NCI-H2107 treated with DMSO at 0.1 percent for 48 hours (cell line): ENCODE results near the gene GRB14.
A peak's percentile ranks its signal among the peaks of the same experiment; 100 is the strongest.
"Not testable (repeated sequence)": the region's sequence is repeated elsewhere in the genome, so short reads cannot be mapped to it uniquely, and the experiment has no call there.

ENCODE experiments used
- DNase-seq: peaks from one replicate; lab custom pipeline; 2025; ENCODE audit not compliant: unreplicated experiment; lab: John Stamatoyannopoulos, UW

Gene GRB14

GRCh38 chr2:164560181-164560792, 61.0 kb downstream of the GRB14 start:
- DNase-seq: peak; percentile 3

DNA sequence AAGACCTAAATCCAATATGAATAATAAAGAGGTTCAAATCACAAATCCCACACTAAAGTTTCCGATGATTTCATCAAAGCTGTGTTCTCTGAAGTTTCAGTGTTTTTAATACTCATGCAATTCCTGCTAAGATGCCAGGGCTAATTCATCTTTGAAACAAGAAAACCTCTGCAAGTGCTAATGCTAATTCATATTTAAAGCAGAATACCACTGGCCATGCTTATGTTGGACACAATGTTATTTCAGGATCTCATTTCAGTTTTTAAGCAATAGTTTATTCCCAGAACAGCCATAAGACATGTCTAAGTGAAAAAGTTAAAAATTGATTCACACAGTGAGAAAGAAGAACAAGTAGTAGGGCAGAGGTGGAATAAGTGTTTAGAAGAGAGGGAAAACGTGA, 62.8 kb downstream of the GRB14 start:
- DNase-seq: no peak

GRCh38 chr2:164554487-164554886, 66.8 kb downstream of the GRB14 start:
- no peak for DNase-seq

DNA sequence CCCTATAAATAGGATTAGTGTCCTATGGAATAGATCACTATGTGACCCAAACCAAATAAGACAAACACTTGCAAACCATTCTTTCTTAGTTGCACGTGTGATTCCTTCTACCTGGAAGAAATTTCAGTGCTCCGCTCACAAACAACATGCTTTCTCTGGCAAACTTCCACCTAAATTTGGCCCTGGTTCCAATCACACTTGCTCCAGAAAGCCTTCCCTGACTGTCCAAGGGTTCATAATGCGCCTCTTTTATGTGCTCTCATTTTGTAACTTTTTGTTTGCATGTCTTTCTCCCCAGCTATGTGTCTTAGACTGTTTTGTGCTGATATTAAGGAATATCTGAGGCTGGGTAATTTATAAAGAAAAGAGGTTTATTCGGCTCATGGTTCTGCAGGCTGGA, 69.8 kb downstream of the GRB14 start:
- no peak for DNase-seq

DNA sequence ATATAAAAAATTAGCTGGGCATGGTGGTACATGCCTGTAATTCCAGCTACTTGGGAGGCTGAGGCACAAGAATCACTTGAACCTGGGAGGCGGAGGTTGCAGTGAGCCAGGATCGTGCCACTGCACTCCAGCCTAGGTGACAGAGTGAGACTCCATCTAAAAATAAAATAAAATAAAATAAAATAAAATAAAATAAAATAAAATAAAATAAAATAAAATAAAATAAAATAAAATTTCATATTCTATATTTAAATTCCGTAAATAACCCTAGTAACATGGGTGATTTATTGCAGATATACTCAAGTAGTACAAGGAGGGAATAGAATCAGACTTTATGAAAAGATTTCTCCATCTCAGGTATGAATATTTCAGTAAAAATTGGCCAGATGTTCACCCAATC, 71.6 kb downstream of the GRB14 start:
- not testable (repeated sequence) for DNase-seq

GRCh38 chr2:164545484-164545883, 75.8 kb downstream of the GRB14 start:
- DNase-seq: no peak

DNA sequence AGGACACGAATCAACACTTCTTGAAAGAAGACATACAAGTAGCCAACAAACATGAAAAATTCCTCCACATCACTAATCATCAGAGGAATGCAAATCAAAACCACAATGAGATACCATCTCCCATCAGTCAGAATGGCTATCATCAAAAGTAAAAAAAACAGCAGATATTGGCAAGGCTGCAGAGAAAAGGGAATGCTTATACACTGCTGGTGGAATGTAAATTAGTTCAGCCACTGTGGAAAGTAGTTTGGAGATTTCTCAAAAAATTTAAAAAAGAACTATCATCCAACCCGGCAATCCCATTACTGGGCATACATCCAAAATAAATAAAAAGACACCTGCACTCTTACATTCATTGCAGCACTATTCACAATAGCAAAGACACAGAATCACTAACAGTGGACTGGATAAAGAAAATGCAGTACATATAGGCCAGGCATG, 78.7 kb downstream of the GRB14 start:
- no peak for DNase-seq

GRCh38 chr2:164538240-164538866, 82.9 kb downstream of the GRB14 start:
- DNase-seq: no peak

DNA sequence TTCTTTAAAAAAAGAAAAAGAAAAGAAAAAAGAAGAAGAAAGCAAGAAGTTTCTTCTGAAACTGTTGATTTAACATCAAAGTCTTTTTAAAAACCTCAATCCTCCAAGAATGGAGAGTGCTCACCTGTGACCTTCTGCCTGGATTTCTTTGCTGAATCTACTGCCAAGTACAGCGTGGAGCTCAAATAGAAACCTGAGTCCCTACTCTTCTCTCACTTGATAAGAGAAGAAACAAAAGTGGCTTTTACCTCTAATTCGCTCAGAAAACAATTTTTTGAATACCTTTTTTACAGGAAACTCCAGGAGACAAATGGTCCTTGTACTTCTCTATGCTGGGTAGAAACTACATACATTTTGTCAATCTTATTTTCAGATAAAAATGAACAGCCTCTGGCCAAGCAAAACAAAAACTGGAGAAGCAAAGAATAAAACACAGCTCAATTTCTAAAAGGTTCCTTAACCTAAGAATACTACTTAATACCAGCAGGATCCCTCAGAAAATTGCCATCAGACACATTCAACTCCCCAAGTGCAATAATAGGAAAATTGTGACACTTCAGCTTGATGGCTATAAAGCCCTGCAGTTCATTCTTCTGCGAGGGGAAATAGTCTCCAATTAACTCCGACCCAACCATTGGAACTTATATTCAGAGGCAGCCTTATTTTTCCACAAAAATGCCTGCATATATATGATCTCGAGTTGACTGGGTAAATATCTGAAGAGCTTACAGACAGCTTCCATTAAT, 85.8 kb downstream of the GRB14 start:
- no peak for DNase-seq

DNA sequence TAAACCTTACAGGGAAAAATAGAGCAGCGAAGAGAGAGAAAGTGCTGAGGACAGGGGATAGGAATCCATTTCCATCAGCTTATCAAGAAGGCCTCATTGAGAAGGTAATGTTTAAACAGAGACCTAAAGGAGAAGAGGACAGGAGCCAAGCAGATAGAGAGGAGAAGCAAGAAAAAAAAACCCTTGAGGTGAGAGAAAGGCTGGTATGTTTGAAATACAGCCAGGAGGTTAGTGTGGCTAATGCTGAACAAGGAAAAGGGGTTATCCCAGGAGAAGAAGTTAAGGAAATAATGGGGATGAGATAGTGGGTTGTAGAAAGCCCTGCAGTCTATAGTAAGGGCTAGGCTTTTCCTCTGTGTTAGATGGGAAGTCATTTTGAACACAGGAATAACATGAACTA, 90.8 kb downstream of the GRB14 start:
- DNase-seq: no peak

DNA sequence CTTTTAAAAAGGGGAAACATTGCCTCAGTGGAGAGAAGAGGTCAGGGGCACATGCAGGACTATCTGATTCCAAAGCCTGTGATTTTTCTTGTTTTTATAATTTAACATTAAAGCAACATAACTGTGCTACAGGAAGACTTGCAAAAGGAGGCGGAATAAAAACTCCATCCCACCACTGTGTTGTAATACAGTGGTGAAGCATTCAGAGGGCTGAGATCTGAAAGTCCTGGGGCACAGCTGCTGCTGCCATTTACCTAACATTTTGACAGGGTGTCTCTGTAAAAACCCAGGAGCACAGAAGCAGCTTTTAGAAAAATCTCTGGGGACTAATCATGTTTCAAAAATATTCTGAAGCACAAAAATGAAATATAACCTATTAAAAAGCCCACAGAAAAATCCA, 97.6 kb downstream of the GRB14 start:
- DNase-seq: no peak

- no peak for DNase-seq
These were observed 98.3 kb downstream of the GRB14 start for GRCh38 chr2:164523009-164523408.

GRCh38 chr2:164522561-164522981, 98.7 kb downstream of the GRB14 start:
- DNase-seq: no peak

DNA sequence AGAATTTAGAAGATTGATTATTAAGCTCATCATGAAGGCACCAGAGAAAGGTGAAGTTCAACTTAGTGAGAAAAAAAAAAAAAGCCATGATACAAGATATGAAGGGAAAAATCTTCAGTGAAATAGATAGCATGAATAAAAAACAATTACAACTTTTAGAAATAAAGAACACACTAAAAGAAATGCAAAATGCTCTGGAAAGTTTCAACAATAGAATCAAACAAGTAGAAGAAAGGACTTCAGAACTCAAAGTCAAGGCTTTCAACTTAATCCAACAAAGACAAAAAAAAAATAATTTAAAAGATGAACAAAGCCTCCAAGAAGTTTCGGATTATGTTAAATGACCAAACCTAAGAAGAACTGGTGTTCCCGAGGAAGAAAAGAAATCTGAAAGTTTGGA, 105.5 kb downstream of the GRB14 start:
- no peak for DNase-seq

DNA sequence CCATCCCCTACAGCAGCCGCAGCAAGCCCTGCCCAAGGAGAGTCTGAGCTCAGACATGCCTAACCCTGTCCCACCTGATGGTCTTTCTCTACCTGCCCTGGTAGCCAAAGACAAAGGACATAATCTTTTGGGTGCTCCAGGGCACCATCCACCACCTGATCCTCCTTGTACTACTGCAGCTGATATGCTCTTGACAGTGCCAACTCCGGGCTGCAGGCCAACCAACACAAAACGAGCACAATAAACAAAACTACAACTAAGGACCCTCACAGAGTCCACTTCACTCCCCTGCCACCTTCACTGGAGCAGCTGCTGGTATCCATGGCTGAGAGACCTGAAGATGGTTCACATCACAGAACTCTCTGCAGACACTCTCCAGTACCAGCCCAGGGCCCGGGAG, 106.3 kb downstream of the GRB14 start:
- DNase-seq: no peak

- no peak for DNase-seq
These were observed 106.8 kb downstream of the GRB14 start for GRCh38 chr2:164514491-164514890.

- DNase-seq: no peak
These were observed 108.4 kb downstream of the GRB14 start for GRCh38 chr2:164512871-164513270.

DNA sequence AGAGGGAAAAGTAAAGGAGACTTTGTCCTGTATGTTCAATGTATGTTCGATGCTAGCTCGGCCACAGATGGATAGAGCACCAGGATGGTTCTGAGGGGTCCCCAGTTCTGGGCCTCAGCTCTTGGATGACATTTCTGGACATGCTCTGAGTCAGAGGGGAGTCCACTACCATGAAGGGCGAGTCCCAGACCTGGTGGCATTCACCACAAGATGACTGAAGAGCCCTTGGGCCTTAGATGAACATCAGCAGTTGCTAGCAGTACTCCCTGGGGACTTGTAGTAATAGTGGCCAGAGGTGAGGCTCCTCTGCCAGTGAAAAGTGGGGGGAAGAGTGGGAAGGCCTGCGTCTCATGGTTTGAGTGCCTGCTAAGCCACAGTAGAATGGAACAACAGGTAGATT, 109.5 kb downstream of the GRB14 start:
- DNase-seq: no peak

GRCh38 chr2:164510895-164511294, 110.4 kb downstream of the GRB14 start:
- no peak for DNase-seq

GRCh38 chr2:164509137-164509877, 112.0 kb downstream of the GRB14 start:
- DNase-seq: no peak

- no peak for DNase-seq
These were observed 117.0 kb downstream of the GRB14 start for GRCh38 chr2:164504253-164504652.

DNA sequence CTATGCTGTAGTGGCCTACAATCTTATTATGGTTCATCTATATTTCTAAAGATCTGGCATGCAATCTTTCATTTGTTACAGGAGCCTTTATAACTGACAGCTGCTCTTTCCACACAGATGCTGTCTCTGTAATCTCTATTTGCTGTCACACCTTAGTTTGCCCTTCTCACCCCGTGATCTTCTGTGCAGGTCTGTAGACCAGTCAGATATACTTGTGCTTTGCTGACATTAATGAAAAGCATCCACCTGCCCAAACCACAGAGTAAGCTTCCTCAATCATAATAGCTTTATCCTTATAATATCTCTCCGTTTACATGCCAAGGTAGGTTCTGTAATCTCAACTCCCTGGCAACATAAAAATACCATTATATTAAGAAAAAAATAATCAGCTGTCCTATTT, 122.4 kb downstream of the GRB14 start:
- DNase-seq: no peak
